Stomach (tissue), 9 donors: ENCODE data around the gene PRLR. TPM values are rescaled to one million over a fixed set of nuclear protein-coding genes. Genes with fewer than 3 reads are reported as not detected.

Source experiments
- DNase-seq, 2 donors: peaks; one replicate each; pipeline versions ENCODE4 v3.0.0 to v3.0.0-alpha.2; 2013 to 2019
- H3K27ac ChIP-seq, 5 donors: fragments of 200-600 bp in 4 of 5; sonication (generic) in 4 of 5; one replicate each; pipeline ENCODE4 v1.5.1; 2013 to 2019; ENCODE audit warnings: mild to moderate bottlenecking in 1 of 5, moderate library complexity in 1 of 5
- H3K27me3 ChIP-seq, 3 donors: fragments of 200-600 bp; sonication (generic); one replicate each; pipeline ENCODE4 v1.5.1; 2017 to 2019; ENCODE audit warnings: mixed run types in 1 of 3
- H3K36me3 ChIP-seq, 4 donors: fragments of 200-600 bp; sonication (generic); 1 replicate in 3 of 4; 2 replicates in 1 of 4; pipeline ENCODE4 v1.5.1; 2016 to 2019
- H3K4me1 ChIP-seq, 4 donors: fragments of 200-600 bp; sonication (generic); one replicate each; pipeline ENCODE4 v1.5.1; 2016 to 2019
- H3K4me3 ChIP-seq, 4 donors: fragments of 200-600 bp; sonication (generic) in 3 of 4; one replicate each; pipeline ENCODE4 v1.5.1; 2016 to 2019; ENCODE audit warnings: mild to moderate bottlenecking in 1 of 4
- H3K9me3 ChIP-seq, 4 donors: fragments of 200-600 bp; sonication (generic); one replicate each; pipeline ENCODE4 v1.5.1; 2016 to 2019
- EP300 ChIP-seq: sonication (generic); formaldehyde crosslinking; IDR thresholded peaks from one replicate; pipeline ENCODE4 v1.6.1; 2017; ENCODE audit warnings: antibody characterized with exemption
- POLR2A ChIP-seq, 4 donors: fragments of 450-650 bp; IDR thresholded peaks; one replicate each; pipeline ENCODE4 v1.6.1; 2016; ENCODE audit warnings: antibody characterized with exemption in 4 of 4, control low read depth in 2 of 4, mild to moderate bottlenecking in 1 of 4, moderate library complexity in 1 of 4
- POLR2AphosphoS5 ChIP-seq, 3 donors: sonication (generic); formaldehyde crosslinking; IDR thresholded peaks; one replicate each; pipeline ENCODE4 v1.6.1; 2016; ENCODE audit warnings: antibody characterized with exemption in 3 of 3
- WGBS, 5 donors: extraction: QIAGEN DNeasy Blood & Tissue Kit in 3 of 5; methylation state at CpG; one replicate each; pipeline versions ENCODE4 v1.1.5 to v1.1.7; 2013 to 2018; 5-methylcytosine and 5-hydroxymethylcytosine counted together
- intact Hi-C: fragments of 100-400 bp; cut with DNase I; formaldehyde crosslinking; loops from one replicate; pipeline ENCODE4 v1.15.1; 2023; ENCODE audit warnings: low total_unique reads
- polyA plus RNA-seq, 3 donors: library from polyadenylated mRNA; stranded (reverse); fragments of 200-250 nt; gene quantifications; one replicate each; pipeline ENCODE4 v1.2.3, GENCODE V29; 2013
- total RNA-seq, 5 donors: library from RNA; depleted of rRNA; stranded (reverse); fragments of >200 nt; gene quantifications; one replicate each; pipeline versions ENCODE4 v1.1.0 to v1.2.3, GENCODE V29; 2014 to 2016
- TF ChIP-seq, protein P1 (sequence below), 7 experiments: fragments of 450-650 bp in 4 of 7; fragments of 200-600 bp in 3 of 7; sonication (generic) in 3 of 7; IDR thresholded peaks; one replicate each; pipeline ENCODE4 v1.5.1; 2016 to 2019; ENCODE audit warnings: antibody characterized with exemption in 7 of 7, control low read depth in 2 of 7, mild to moderate bottlenecking in 1 of 7
- donor health status: healthy with polysubstance abuse.
- donor health status: Bipolar disorder and iron deficiency.
- donor health status: healthy.

PRLR gene
- total and polyA plus RNA-seq, 8 donors, result 0.56 to 33.2 (median 4.5) TPM; not detected in 1

DNA sequence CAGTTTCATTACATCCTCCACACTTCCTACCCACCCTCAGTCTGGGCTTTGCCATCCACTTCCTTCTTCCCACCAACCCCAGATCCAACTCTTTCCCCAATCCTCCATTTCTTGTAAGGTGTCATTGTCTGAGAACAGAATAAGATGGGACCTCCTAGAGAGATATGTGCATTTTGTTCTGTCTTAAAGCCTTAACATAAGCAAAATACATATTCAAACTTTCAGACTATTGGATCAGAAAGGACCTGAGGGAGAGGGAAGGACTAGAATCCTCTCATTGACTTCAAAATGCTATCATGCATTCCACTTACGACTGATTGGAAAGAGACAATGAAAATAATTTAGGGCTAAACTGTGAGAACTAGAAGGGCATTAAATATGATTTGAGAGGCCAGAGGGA is 225.5 kb downstream of the PRLR start:
- Histone ChIP-seq H3K9me3 (no peaks in the 10 kb centered on the region), H3K36me3 (no peaks in the 10 kb centered on the region), H3K27ac (no peak overlapping the region), H3K27me3 (peaks cover 0 to 27% (median 0%) of the 10 kb centered on the region in 3 donors), H3K4me1 (peaks cover 0 to 6% (median 3%) of the 10 kb centered on the region in 4 donors), H3K4me3 (no peak overlapping the region)
- WGBS, 5 donors, result 79 to 92% (median 86%) methylated on average over 1 of the region's 1 CpG
- intact Hi-C loops, result no loop called here
- DNase-seq, result no peak
- TF ChIP-seq POLR2AphosphoS5 (IDR thresholded peaks at IDR 0.05) (no peak), POLR2A (IDR thresholded peaks at IDR 0.05) (no peak), EP300 (no peak)
- TF ChIP-seq, protein P1, sequence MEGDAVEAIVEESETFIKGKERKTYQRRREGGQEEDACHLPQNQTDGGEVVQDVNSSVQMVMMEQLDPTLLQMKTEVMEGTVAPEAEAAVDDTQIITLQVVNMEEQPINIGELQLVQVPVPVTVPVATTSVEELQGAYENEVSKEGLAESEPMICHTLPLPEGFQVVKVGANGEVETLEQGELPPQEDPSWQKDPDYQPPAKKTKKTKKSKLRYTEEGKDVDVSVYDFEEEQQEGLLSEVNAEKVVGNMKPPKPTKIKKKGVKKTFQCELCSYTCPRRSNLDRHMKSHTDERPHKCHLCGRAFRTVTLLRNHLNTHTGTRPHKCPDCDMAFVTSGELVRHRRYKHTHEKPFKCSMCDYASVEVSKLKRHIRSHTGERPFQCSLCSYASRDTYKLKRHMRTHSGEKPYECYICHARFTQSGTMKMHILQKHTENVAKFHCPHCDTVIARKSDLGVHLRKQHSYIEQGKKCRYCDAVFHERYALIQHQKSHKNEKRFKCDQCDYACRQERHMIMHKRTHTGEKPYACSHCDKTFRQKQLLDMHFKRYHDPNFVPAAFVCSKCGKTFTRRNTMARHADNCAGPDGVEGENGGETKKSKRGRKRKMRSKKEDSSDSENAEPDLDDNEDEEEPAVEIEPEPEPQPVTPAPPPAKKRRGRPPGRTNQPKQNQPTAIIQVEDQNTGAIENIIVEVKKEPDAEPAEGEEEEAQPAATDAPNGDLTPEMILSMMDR (IDR thresholded peaks at IDR 0.05), result no peak

DNA sequence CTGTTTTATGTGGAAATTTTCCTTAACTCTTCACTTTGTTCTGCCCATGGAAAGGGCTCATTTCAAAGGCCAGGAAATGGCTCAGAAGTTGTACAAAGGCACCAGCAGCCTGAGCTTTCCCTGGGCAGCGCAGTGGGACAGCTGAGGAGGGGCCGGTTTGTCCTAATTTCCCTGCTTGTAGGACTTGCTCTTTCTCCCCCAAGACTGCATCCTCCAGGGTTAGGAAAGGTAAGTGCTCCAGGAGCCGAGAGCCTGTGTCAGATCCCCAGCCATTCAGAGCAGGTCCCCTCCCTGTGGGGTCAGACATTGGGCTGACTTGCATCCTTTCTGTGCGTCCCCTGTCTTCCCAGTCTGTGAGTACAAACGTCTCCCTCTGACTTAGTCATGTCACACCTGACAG is 226.1 kb downstream of the PRLR start:
- Histone ChIP-seq H3K27ac (no peak overlapping the region), H3K4me1 (peaks cover 0 to 6% (median 3%) of the 10 kb centered on the region in 4 donors), H3K36me3 (no peaks in the 10 kb centered on the region), H3K27me3 (peaks cover 0 to 27% (median 0%) of the 10 kb centered on the region in 3 donors), H3K4me3 (no peak overlapping the region), H3K9me3 (no peaks in the 10 kb centered on the region)
- intact Hi-C loops, result no loop called here
- 63 to 70% (median 68%) methylated on average over 5 of the region's 5 CpGs for WGBS, 5 donors
- no peak for TF ChIP-seq POLR2A (IDR thresholded peaks at IDR 0.05)
- TF ChIP-seq EP300, result no peak
- TF ChIP-seq, protein P1 (IDR thresholded peaks at IDR 0.05), result no peak
- no peak for TF ChIP-seq POLR2AphosphoS5 (IDR thresholded peaks at IDR 0.05)
- no peak for DNase-seq

DNA sequence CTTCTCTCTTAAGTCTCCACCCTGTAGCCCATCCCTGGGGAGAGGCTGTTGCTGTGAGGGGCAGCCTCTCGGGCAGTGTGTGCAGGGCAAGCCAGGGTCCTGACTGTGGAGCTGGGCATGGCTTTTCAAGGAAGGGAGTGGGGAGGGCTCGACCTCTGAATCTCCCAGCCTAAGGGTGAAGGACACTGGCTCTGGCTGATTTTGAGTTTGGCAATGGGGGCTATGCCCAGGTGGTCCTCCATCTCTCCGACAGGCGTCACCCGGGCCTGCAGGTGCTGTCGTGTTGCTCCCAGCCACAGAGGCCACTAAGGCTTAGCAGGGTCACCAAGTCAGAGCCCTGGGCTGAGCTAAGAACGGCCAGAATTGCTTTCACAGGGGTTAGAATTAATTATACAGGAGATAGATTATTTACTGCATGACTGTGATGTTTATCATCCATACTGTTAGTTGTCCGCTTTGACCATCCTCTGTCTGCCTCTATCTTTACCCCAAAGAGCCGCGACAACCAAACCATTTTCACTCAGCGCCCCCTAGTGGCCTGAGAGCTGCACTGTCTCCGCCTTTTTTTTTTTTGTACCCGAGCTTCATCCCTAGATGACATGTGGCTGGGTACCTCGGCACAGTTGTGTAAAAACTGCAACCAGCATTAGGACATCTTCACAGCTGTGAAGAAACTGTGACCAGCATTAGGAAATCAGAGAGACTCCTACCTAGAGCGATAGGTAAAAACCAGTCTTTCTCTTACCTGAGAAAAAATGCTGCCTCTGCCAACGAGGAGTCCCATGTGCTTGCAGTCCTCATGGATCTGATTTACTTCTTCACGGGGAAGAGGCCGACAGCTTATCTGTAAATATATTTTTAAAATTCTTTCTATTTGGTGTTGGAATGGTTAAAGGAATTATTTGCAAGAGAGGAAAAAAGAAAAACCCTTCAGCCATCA is 227.0 kb downstream of the PRLR start:
- H3K4me3 ChIP-seq, result no peak overlapping the region
- DNase-seq, result peak; percentile 59 to 73
- 34 to 43% (median 40%) methylated on average over 17 to 18 of the region's 18 CpGs for WGBS, 5 donors
- intact Hi-C loops, result no loop called here
- no peaks in the 10 kb centered on the region for H3K36me3 ChIP-seq
- no peaks in the 10 kb centered on the region for H3K9me3 ChIP-seq
- H3K4me1 ChIP-seq, result peaks cover 0 to 6% (median 3%) of the 10 kb centered on the region in 4 donors
- peaks cover 0 to 27% (median 0%) of the 10 kb centered on the region in 3 donors for H3K27me3 ChIP-seq
- TF ChIP-seq POLR2A (IDR thresholded peaks at IDR 0.05) (no peak), EP300 (no peak), POLR2AphosphoS5 (IDR thresholded peaks at IDR 0.05) (no peak)
- TF ChIP-seq, protein P1 (IDR thresholded peaks at IDR 0.05), result peak in 5 of 7 experiments; percentile 26 to 86 (median 81)
- H3K27ac ChIP-seq, result no peak overlapping the region

DNA sequence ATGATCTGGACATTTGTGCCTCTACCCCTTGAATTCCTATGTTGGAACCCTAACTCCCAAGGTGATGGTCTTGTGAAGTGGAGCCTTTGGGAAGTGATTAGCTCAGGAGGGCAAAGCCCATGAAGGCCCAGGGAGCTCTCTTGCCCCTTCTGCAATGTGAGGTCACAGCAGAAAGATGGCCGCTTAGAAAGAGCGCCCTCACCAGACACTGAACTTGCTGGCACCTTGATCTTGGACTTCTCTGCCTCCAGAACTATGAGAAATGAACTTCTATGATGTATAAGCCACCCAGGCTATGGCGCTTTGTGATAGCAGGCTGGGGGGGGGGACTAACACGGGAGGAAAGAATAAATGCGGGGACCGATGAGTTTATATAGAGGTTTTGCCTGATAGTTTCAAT is 227.8 kb downstream of the PRLR start:
- peaks cover 0 to 6% (median 3%) of the 10 kb centered on the region in 4 donors for H3K4me1 ChIP-seq
- H3K9me3 ChIP-seq, result no peaks in the 10 kb centered on the region
- H3K36me3 ChIP-seq, result no peaks in the 10 kb centered on the region
- no peak overlapping the region for H3K27ac ChIP-seq
- TF ChIP-seq, protein P1 (IDR thresholded peaks at IDR 0.05), result no peak
- no peak for TF ChIP-seq POLR2A (IDR thresholded peaks at IDR 0.05)
- no peak for TF ChIP-seq EP300
- no peak for TF ChIP-seq POLR2AphosphoS5 (IDR thresholded peaks at IDR 0.05)
- H3K27me3 ChIP-seq, result peaks cover 0 to 27% (median 0%) of the 10 kb centered on the region in 3 donors
- DNase-seq, result no peak
- no peak overlapping the region for H3K4me3 ChIP-seq
- WGBS, 5 donors, result 89 to 94% (median 92%) methylated on average over 6 of the region's 6 CpGs
- intact Hi-C loops, result no loop called here
